ENCODE results near the gene MPP7. TPM values are rescaled to one million over a fixed set of nuclear protein-coding genes. Genes with fewer than 3 reads are reported as not detected.

The MPP7 gene
- polyA plus RNA-seq, 1 donor from 2014 or later: 6.1 TPM

Small RNAs within 50 kb of the gene (small RNA-seq; reads per million reads assigned to genes)
- gene MIR8086: 0 reads per million in 3 experiments

Other genes starting within 250 kb of the MPP7 start
- gene WAC, start 230.1 kb upstream of the MPP7 start, polyA plus RNA-seq: 63.9 and 71.9 TPM in 2 replicates